HG03175 (cell line): ENCODE results near the gene TRPC4.

Source experiments
- ATAC-seq: cut with Tn5 transposase; IDR thresholded peaks from one replicate; pipeline ENCODE4 v1.9.1; 2021; ENCODE audit warnings: mild to moderate bottlenecking, moderate library complexity; ENCODE audit not compliant: unreplicated experiment

The TRPC4 gene

GRCh38 chr13:37729876-37730275 is 139.7 kb downstream of the TRPC4 start:
- no peak for ATAC-seq

- no peak for ATAC-seq
These were observed 153.0 kb downstream of the TRPC4 start for GRCh38 chr13:37716420-37717195.

GRCh38 chr13:37715606-37716015 is 154.0 kb downstream of the TRPC4 start:
- ATAC-seq, result no peak

GRCh38 chr13:37709318-37709717 is 160.3 kb downstream of the TRPC4 start:
- ATAC-seq, result no peak

- ATAC-seq, result no peak
These were observed 161.7 kb downstream of the TRPC4 start for GRCh38 chr13:37707739-37708500.

GRCh38 chr13:37706041-37706440 is 163.5 kb downstream of the TRPC4 start:
- ATAC-seq, result no peak

DNA sequence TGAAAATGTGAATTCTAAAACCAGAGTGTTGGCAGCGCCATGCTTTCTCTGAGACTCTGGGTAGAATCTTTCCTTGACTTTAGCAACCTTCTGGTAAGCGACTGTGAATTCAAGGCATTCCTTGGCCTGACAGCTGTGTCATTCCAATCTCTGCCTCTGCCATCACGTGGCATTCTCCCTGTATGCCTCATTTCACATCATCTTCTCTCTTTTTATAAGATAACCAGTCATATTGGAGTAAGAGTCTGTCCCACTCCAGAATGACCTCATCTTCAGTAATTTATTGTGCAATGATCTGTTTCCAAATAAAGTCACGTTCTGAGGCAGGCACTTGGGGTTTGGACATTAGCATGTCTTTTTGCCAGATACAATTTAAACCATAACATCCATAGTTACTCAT is 167.6 kb downstream of the TRPC4 start:
- ATAC-seq, result no peak

GRCh38 chr13:37701306-37701705 is 168.3 kb downstream of the TRPC4 start:
- no peak for ATAC-seq

GRCh38 chr13:37700887-37701286 is 168.7 kb downstream of the TRPC4 start:
- no peak for ATAC-seq

GRCh38 chr13:37695200-37695599 is 174.4 kb downstream of the TRPC4 start:
- ATAC-seq, result no peak

DNA sequence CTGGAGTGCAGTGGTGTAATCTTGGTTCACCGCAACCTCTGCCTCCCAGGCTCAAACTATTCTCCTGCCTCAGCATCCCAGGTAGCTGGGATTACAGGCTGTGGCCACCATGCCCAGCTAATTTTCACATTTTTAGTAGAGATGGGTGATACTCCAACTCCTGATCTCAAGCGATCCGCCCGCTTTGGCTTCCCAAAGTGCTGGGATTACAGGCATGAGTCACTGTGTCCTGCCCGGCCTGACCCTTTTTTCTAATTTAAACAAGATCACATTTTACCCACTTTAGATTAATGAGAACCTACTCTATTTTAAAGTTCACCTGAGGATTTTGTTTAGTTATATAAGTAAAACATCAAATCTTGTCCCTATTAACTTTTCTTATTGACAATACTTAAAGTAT is 179.2 kb downstream of the TRPC4 start:
- no peak for ATAC-seq

GRCh38 chr13:37686501-37686900 is 183.1 kb downstream of the TRPC4 start:
- no peak for ATAC-seq

- no peak for ATAC-seq
These were observed 184.4 kb downstream of the TRPC4 start for GRCh38 chr13:37685206-37685605.

GRCh38 chr13:37682496-37682895 is 187.1 kb downstream of the TRPC4 start:
- ATAC-seq, result no peak

DNA sequence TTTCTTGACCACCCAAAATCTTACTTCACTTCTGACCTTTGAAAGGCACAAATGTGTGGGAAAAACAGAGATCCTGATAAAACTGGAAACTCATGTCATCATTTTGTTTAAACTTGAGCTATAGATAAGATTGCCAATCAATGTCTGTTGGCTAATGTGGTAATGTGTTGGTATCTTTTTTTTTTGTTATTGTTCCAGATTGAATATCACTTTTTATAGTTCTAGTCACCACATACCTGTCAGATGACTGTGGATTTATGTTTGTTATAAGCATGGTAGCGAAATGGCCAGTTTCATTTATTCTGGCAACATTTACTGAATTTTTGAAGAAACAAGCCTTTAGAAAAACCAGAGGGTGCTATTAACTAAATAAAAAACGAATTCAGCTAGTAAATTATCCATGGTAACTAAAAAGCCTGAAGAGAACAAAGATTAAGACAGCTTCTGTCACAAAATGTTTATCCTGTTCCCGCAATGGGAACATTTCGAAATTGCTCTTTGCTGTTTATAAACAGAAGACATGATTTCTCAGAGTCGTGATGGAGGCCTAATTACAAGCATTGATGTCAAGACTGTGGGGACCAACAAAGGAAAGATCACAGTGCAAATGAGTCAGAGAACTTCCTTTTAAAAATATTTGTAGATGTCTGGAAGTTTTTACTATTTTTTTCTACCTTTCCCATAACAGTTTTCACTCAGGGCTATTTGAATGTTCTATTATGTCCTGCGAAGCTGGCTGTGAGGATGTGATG is 188.1 kb downstream of the TRPC4 start:
- ATAC-seq, result no peak

DNA sequence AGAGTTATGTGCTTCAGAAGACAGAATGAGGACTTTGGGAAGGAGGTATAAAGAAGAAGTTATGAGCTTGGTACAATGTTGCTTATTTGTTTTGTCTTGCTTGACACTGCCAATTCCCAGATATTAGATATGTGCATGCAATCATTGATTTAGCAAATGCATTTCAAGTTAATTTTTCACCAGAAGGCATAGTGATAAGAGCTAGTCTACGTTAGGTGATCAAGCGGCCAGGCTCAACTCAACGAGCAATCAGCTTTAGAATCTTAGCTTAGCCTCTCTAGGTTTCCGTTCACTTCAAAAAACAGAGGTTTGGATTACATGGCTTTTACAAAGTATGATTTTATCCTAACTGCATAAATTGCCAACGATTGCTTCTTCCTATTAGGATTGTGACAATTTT is 189.4 kb downstream of the TRPC4 start:
- ATAC-seq, result no peak

- no peak for ATAC-seq
These were observed 190.5 kb downstream of the TRPC4 start for GRCh38 chr13:37679043-37679442.

GRCh38 chr13:37669845-37670244 is 199.7 kb downstream of the TRPC4 start:
- no peak for ATAC-seq

DNA sequence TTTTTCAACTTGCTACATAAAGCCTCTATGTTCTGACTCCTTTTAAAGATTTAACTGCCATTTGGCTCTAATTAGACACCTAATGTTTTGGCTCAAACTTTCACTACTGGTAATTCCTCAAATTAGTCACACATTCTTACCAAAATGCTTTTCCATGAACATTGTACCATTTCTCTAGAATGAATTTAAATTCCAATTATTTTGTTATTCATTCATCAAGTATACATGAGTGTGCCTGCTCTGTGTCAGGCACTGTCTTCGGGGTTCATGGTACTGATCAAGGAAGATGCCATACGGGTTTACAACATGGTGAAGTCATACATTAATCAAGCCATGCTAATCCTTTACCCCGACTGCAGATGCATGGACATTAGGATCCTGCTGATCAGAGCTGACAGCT is 201.9 kb downstream of the TRPC4 start:
- no peak for ATAC-seq

GRCh38 chr13:37666036-37666435 is 203.5 kb downstream of the TRPC4 start:
- no peak for ATAC-seq

- ATAC-seq, result no peak
These were observed 204.2 kb downstream of the TRPC4 start for GRCh38 chr13:37665420-37665819.

DNA sequence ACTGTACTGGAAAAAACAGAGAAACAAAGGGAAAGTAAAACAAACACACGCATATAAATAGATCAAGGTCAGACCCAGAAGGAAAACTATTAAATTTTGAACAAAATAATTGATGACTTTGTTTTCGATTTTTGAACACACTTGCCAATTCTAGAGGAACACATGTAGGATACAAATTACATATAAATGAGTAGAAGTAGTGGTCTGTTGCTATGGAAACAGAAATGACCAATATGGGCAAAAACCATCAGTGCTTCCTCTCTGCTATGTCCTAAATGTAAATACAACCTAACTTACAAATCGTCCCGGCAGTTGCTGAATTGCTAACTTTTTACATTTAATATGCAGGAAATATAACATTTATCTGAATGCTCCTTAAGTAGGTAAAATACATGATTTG is 205.8 kb downstream of the TRPC4 start:
- no peak for ATAC-seq
